Fibroblast of the aortic adventitia (primary cell): ENCODE measurements around the gene FKBP9. TPM values are rescaled to one million over a fixed set of nuclear protein-coding genes. Genes with fewer than 3 reads are reported as not detected.

Experiments used
- DNase-seq: peaks from one replicate; pipeline ENCODE4 v3.0.0-alpha.2; 2010; ENCODE audit warnings: low read depth
- H3K4me3 ChIP-seq: 2 replicates; pipeline ENCODE4 v1.5.1; 2011; ENCODE audit warnings: low read depth, mild to moderate bottlenecking, control low read depth, low read length, moderate library complexity
- total RNA-seq: library from RNA; depleted of rRNA; stranded (reverse); fragments of >200 nt; gene quantifications from 2 replicates; pipeline ENCODE4 v1.2.3, GENCODE V29; 2012; ENCODE audit warnings: low replicate concordance
- TF ChIP-seq, protein P1 (sequence below): IDR thresholded peaks from 2 replicates; pipeline ENCODE4 v1.5.1; 2011; ENCODE audit warnings: mild to moderate bottlenecking, low read length, control low read depth, inconsistent platforms; ENCODE audit not compliant: insufficient read depth

The FKBP9 gene
- total RNA-seq, 1 donor, result 387 TPM

DNA sequence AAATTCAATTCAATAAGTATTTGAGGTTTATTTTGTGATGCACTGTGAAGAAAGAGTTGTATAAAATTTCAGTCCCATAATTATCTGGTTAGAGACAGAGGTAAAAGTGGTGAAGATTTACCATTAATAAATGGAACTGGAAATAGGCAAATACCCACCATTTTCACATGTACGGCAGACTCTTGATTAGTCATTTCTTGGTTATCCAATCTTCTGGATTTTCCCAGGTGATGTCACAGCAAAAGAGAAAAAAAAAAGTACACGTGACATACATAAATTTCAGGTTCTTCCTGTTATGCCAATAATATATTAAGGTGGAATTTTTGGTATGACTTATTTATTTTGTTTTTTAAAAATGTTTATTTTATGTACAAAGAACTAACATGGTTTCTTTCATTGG, 78.5 kb downstream of the FKBP9 start:
- H3K4me3 ChIP-seq, result no peak overlapping the region
- TF ChIP-seq, protein P1, sequence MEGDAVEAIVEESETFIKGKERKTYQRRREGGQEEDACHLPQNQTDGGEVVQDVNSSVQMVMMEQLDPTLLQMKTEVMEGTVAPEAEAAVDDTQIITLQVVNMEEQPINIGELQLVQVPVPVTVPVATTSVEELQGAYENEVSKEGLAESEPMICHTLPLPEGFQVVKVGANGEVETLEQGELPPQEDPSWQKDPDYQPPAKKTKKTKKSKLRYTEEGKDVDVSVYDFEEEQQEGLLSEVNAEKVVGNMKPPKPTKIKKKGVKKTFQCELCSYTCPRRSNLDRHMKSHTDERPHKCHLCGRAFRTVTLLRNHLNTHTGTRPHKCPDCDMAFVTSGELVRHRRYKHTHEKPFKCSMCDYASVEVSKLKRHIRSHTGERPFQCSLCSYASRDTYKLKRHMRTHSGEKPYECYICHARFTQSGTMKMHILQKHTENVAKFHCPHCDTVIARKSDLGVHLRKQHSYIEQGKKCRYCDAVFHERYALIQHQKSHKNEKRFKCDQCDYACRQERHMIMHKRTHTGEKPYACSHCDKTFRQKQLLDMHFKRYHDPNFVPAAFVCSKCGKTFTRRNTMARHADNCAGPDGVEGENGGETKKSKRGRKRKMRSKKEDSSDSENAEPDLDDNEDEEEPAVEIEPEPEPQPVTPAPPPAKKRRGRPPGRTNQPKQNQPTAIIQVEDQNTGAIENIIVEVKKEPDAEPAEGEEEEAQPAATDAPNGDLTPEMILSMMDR, result no peak
- no peak for DNase-seq

DNA sequence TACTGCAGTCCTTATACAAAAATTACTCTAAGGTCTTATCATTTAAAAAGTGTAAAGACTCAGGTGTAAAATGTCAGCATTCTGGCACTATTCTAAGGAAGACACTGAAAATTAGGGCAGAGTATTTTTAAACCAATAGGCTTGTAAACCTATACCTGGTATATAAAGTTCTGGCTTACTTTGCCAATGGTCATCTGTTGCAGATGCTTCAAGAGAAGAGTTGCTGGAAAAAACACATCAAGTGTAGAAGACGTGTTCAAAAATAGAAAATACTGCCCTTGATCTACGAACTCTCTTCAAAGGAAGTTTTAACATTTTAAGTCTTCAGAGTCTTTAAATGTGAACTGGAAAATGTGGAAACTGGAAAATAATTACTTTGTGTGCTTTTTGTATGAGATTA, 81.4 kb downstream of the FKBP9 start:
- no peak for DNase-seq
- H3K4me3 ChIP-seq, result no peak overlapping the region
- TF ChIP-seq, protein P1, result no peak

DNA sequence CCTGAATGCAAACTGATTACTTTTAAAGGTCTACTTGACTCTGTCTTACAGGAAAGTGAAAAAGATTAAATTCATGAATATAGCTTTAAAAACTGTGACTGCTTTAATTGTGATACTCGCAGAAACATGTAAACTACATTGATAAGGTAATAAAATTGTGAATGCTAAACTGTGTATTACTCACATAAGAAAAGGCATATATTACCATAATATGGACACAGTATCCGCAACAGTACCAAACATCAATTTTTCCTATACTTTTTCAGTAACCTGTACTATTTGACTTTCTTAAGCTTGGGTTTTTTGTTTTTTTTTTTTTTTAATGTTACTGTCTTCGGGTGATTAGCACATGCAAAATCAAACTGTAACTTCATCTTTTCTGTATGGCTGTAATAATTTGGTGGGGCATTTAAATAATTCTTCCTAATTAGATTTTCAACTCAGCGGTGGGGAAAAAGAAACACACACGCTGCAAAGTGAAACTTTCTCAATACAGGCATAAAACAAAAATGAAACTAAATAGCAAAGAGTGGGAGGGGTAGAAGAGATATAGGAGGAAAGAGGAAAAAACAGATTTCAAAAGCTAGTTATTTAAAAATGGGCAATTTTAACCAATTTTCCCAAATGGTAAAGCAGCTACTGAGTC, 82.1 kb downstream of the FKBP9 start:
- TF ChIP-seq, protein P1, result no peak
- H3K4me3 ChIP-seq, result peak overlapping the region; percentile 55
- peak; percentile 40 for DNase-seq

DNA sequence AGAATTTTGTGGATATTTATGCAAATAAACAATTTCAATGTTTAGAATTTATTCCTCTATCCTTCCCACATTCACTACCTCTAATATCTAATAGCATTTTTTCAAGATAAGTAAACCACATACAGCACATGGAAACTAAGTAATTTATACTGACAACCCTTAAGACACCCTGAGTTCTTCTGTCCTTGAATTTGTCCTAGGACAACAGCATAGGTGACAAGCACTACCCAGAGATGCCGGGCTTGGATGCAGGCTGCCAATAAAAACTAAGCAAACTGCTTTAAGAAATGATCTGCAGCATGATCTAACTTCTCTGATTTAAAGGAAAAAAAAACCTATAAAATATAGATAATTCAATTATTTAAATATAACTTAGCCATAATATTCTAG, 82.7 kb downstream of the FKBP9 start:
- peak overlapping the region; percentile 55 for H3K4me3 ChIP-seq
- no peak for DNase-seq
- TF ChIP-seq, protein P1, result no peak

DNA sequence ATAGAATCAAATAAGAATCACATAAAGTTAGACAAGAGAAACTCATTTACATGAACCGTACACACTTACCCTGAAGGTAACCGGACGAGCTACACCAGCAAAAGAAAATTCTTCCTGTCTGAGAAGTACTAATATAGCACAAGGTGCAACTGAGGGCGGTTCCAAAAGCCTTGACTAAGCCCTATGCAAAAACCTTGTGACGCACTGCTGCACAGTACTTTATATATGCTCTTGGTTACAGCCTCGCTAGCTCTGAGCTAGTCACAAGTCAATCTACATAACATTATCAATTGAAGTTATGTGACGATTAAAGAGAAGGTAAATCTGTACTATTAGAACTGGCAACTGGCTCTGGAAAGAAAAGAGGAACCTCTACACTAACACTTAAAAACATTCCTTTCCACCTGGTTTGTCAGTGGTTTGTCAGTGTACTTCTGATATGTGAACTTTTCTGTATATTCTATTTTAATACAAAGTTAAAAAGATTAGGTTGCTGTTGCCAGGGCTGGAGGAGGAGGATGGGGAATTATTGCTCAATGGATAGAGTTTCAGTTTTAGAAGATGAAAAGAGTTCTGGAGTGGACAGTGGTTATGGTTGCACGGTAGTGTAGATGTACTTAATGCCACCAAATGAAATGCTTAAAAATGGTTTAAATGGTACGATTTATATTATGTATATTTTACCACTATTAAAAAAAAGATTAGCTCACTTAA, 83.7 kb downstream of the FKBP9 start:
- H3K4me3 ChIP-seq, result peak overlapping the region; percentile 7
- TF ChIP-seq, protein P1, result no peak
- DNase-seq, result peak; percentile 61

DNA sequence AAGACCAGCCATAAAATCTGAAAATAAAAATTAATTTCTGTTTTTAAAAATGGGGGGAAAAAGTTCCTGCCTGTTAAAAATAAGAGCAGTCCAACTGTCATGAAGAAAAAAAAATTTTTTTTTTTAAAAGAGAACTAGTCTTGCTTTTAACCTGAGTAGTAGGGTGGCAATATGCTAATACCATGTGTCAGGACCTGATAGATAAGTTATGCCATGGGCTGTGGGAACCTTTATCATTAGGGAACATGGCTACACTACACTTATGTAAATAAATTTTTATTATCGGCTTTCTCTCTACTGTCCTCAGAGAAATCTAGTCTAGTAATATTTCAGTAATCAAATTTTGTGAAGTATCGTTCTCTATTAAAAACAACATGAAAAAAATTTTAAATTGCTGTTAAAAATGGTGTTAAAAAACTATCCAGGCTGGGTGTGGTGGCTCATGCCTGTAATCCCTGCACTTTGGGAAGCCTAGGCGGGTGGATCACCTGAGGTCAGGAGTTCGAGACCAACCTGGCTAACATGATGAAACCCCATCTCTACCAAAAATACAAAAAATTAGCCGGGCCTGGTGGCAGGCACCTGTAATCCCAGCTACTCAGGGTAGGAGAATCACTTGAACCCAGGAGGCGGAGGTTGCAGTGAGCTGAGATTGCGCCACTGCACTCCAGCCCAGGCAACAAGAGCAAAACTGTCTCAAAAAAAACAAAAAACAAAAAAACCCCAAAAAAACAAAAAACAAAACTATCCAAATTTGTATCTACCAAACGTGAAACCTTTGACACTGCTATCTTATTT, 84.6 kb downstream of the FKBP9 start:
- TF ChIP-seq, protein P1, result no peak
- DNase-seq, result no peak

More for the DNA sequence above, 84.6 kb downstream of the FKBP9 start:
- no peak overlapping the region for H3K4me3 ChIP-seq
